GM12801 (cell line): ENCODE data around the gene AKIRIN1.

Experiments used
- TF ChIP-seq, protein P1 (sequence below): IDR thresholded peaks from one replicate; pipeline ENCODE4 v1.5.1; 2011; ENCODE audit warnings: control low read depth; ENCODE audit not compliant: insufficient read length; ENCODE audit errors: extremely low read depth

AKIRIN1 gene

DNA sequence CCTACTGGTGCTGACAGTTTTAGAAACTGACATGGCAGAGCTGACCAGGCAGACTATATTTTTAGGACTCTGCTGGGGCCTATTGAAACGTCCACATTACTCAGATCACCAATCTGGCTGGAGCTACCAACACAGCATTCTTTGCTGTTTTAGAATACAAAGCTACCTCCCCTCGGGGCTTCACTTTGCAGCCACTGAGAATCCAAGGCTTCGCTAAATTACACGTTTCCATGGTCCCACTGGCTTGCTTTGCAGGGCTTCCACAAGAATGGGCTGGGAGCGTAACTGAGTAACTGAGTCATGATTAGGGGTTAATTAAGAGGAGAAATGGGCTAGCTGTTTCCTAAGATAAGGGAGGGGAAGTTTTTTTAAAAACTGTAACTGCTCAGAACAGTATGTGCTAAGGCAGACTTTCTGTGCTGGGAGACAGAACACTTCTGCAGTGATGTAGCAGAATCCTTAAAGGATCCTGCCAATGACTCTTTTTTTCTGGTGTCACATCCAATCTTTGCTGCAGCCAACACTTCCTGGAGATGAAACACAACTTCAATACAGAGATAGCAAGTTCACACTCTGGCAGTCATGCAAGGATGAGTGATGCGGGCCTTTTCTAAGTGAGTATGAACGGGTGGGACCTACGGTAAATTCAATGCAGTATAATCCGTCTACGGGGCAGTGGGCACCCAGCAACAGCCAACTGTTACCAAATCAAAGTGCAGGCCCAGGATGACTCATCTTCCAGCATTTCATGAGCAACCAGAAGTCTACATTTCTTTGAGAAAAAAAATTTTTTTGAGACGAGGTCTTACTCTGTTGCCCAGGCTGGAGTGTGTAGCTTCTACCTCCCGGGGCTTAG is 56.5 kb downstream of the AKIRIN1 start:
- TF ChIP-seq, protein P1, sequence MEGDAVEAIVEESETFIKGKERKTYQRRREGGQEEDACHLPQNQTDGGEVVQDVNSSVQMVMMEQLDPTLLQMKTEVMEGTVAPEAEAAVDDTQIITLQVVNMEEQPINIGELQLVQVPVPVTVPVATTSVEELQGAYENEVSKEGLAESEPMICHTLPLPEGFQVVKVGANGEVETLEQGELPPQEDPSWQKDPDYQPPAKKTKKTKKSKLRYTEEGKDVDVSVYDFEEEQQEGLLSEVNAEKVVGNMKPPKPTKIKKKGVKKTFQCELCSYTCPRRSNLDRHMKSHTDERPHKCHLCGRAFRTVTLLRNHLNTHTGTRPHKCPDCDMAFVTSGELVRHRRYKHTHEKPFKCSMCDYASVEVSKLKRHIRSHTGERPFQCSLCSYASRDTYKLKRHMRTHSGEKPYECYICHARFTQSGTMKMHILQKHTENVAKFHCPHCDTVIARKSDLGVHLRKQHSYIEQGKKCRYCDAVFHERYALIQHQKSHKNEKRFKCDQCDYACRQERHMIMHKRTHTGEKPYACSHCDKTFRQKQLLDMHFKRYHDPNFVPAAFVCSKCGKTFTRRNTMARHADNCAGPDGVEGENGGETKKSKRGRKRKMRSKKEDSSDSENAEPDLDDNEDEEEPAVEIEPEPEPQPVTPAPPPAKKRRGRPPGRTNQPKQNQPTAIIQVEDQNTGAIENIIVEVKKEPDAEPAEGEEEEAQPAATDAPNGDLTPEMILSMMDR = no peak

DNA sequence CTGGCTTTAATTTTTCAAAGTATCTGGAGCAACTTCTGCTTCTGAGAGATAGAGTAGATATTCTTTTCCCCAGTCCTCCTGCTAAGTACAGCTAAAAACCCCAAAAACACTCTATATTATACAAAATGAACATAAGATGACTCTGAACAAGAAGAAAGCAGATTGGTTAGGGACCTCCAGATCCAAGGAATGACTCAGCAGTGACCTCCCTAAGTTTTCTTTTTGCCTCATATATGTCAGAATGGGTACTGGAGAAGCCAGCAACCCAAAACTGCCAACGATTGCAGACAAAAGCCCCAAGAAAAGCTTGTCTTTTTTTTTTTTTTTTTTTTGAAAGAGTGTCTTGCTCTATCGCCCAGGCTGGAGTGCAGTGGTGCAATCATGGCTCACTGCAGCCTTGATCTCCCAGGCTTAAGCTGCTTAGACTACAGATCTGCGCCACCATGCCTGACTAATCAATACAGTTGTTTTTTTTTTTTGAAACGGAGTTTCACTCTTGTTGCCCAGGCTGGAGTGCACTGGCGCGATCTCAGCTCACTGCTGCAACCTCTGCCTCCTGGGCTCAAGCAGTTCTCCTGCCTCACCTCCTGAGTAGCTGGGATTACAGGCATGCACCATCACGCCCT is 57.8 kb downstream of the AKIRIN1 start:
- TF ChIP-seq, protein P1 = no peak

DNA sequence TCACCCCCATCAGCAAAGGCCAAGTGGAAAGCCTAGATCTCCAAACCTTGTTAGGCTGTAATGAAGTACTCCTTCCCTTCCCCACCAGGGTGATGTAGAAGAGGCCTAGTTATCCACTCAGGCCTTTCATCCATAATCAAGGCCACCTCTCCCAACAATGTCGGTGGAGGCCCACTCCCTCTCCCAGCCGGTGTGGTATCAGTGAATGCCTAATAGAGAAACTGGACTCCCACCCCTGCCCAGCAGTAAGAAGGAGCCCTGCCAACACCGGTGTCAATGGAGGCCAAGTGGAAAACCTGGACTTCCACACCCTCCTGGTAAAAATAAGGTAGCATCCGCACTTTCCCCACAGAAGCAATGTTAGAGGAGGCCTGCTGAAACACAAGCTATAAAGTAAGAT is 58.9 kb downstream of the AKIRIN1 start:
- TF ChIP-seq, protein P1 = no peak

DNA sequence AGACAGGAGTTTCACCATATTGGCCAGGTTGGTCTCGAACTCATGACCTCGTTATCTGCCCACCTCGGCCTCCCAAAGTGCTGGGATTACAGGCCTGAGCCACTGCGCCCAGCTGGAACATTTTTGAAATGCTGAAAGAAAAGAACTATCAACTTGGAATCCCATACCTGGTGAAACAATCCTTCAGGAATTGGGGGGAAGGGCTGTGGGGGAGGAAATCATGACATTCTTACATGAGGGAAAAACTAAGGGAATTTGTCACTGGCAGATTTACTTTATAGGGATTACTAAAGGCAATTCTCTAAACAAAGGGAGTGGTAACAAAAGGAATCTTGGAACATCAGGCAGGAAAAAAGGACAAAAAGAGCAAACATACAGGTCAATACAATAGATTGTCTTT is 60.9 kb downstream of the AKIRIN1 start:
- TF ChIP-seq, protein P1 = no peak
